ENCODE data around the gene PPM1D. TPM values are rescaled to one million over a fixed set of nuclear protein-coding genes. Genes with fewer than 3 reads are reported as not detected.
"Not testable (repeated sequence)": the region's sequence is repeated elsewhere in the genome, so short reads cannot be mapped to it uniquely, and the experiment has no call there.

PPM1D gene
- total RNA-seq (2012; rRNA removed): 6.1 and 7.6 TPM in 2 replicates

GRCh38 chr17:60599620-60600489, at the start of gene PPM1D:
TSS of gene PPM1D (plus strand) at chr17:60600193. CDS start at chr17:60600415, 222 bp downstream.
- H3K4me2 ChIP-seq (ENCODE audit: low read length): peak within 1 kb of the TSS; percentile 89
- no peaks in the 10 kb centered on the region for H3K9me3 ChIP-seq (replicated peaks; ENCODE audit: low read length)
- no peaks in the 10 kb centered on the region for H3K27me3 ChIP-seq (ENCODE audit: control insufficient read depth, insufficient read depth, low read length)
- peak within 1 kb of the TSS; percentile 91 for H3K4me3 ChIP-seq (ENCODE audit: low read length)
- H3K36me3 ChIP-seq (ENCODE audit: insufficient read depth, low read length): no peaks in the 10 kb centered on the region
- H3K4me1 ChIP-seq (ENCODE audit: control insufficient read depth, insufficient read depth, low read length): peaks cover 17% of the 10 kb centered on the region
- peak within 1 kb of the TSS; percentile 87 for H3K9ac ChIP-seq (ENCODE audit: low read depth, low read length)

GRCh38 chr17:60552255-60552654, 47.7 kb upstream of the PPM1D start:
- not testable (repeated sequence) for H3K4me3 ChIP-seq (ENCODE audit: low read length); H3K9ac ChIP-seq (ENCODE audit: low read depth, low read length); H3K4me2 ChIP-seq (ENCODE audit: low read length); H3K36me3 ChIP-seq (ENCODE audit: insufficient read depth, low read length); H3K4me1 ChIP-seq (ENCODE audit: control insufficient read depth, insufficient read depth, low read length); H3K9me3 ChIP-seq (replicated peaks; ENCODE audit: low read length); H3K27me3 ChIP-seq (ENCODE audit: control insufficient read depth, insufficient read depth, low read length)

GRCh38 chr17:60554377-60554788, 45.6 kb upstream of the PPM1D start:
- Histone ChIP-seq H3K4me1 (ENCODE audit: control insufficient read depth, insufficient read depth, low read length) (no peaks in the 10 kb centered on the region), H3K9ac (ENCODE audit: low read depth, low read length) (no peak overlapping the region), H3K4me3 (ENCODE audit: low read length) (no peak overlapping the region), H3K9me3 (replicated peaks; ENCODE audit: low read length) (no peaks in the 10 kb centered on the region), H3K36me3 (ENCODE audit: insufficient read depth, low read length) (no peaks in the 10 kb centered on the region), H3K27me3 (ENCODE audit: control insufficient read depth, insufficient read depth, low read length) (no peaks in the 10 kb centered on the region), H3K4me2 (ENCODE audit: low read length) (no peak overlapping the region)

- H3K4me1 ChIP-seq (ENCODE audit: control insufficient read depth, insufficient read depth, low read length): no peaks in the 10 kb centered on the region
- H3K27me3 ChIP-seq (ENCODE audit: control insufficient read depth, insufficient read depth, low read length): no peaks in the 10 kb centered on the region
- H3K9ac ChIP-seq (ENCODE audit: low read depth, low read length): no peak overlapping the region
- no peak overlapping the region for H3K4me3 ChIP-seq (ENCODE audit: low read length)
- H3K9me3 ChIP-seq (replicated peaks; ENCODE audit: low read length): no peaks in the 10 kb centered on the region
- no peak overlapping the region for H3K4me2 ChIP-seq (ENCODE audit: low read length)
- H3K36me3 ChIP-seq (ENCODE audit: insufficient read depth, low read length): no peaks in the 10 kb centered on the region
These were observed 44.2 kb upstream of the PPM1D start for GRCh38 chr17:60555786-60556185.

GRCh38 chr17:60557805-60558204, 42.2 kb upstream of the PPM1D start:
- no peaks in the 10 kb centered on the region for H3K27me3 ChIP-seq (ENCODE audit: control insufficient read depth, insufficient read depth, low read length)
- no peaks in the 10 kb centered on the region for H3K9me3 ChIP-seq (replicated peaks; ENCODE audit: low read length)
- no peak overlapping the region for H3K9ac ChIP-seq (ENCODE audit: low read depth, low read length)
- no peak overlapping the region for H3K4me3 ChIP-seq (ENCODE audit: low read length)
- H3K4me1 ChIP-seq (ENCODE audit: control insufficient read depth, insufficient read depth, low read length): no peaks in the 10 kb centered on the region
- no peak overlapping the region for H3K4me2 ChIP-seq (ENCODE audit: low read length)
- H3K36me3 ChIP-seq (ENCODE audit: insufficient read depth, low read length): no peaks in the 10 kb centered on the region

GRCh38 chr17:60559659-60559994, 40.4 kb upstream of the PPM1D start:
- Histone ChIP-seq H3K9me3 (replicated peaks; ENCODE audit: low read length) (no peaks in the 10 kb centered on the region), H3K4me1 (ENCODE audit: control insufficient read depth, insufficient read depth, low read length) (no peaks in the 10 kb centered on the region), H3K36me3 (ENCODE audit: insufficient read depth, low read length) (no peaks in the 10 kb centered on the region), H3K4me3 (ENCODE audit: low read length) (no peak overlapping the region), H3K9ac (ENCODE audit: low read depth, low read length) (no peak overlapping the region), H3K27me3 (ENCODE audit: control insufficient read depth, insufficient read depth, low read length) (no peaks in the 10 kb centered on the region), H3K4me2 (ENCODE audit: low read length) (no peak overlapping the region)

GRCh38 chr17:60559995-60560859, 39.8 kb upstream of the PPM1D start:
- Histone ChIP-seq H3K9me3 (replicated peaks; ENCODE audit: low read length) (no peaks in the 10 kb centered on the region), H3K9ac (ENCODE audit: low read depth, low read length) (no peak overlapping the region), H3K4me2 (ENCODE audit: low read length) (no peak overlapping the region), H3K4me1 (ENCODE audit: control insufficient read depth, insufficient read depth, low read length) (no peaks in the 10 kb centered on the region), H3K4me3 (ENCODE audit: low read length) (no peak overlapping the region), H3K27me3 (ENCODE audit: control insufficient read depth, insufficient read depth, low read length) (no peaks in the 10 kb centered on the region), H3K36me3 (ENCODE audit: insufficient read depth, low read length) (no peaks in the 10 kb centered on the region)

- Histone ChIP-seq H3K4me3 (ENCODE audit: low read length) (no peak overlapping the region), H3K36me3 (ENCODE audit: insufficient read depth, low read length) (no peaks in the 10 kb centered on the region), H3K9me3 (replicated peaks; ENCODE audit: low read length) (no peaks in the 10 kb centered on the region), H3K4me2 (ENCODE audit: low read length) (no peak overlapping the region), H3K27me3 (ENCODE audit: control insufficient read depth, insufficient read depth, low read length) (no peaks in the 10 kb centered on the region), H3K4me1 (ENCODE audit: control insufficient read depth, insufficient read depth, low read length) (no peaks in the 10 kb centered on the region), H3K9ac (ENCODE audit: low read depth, low read length) (no peak overlapping the region)
These were observed 39.1 kb upstream of the PPM1D start for GRCh38 chr17:60560860-60561257.

GRCh38 chr17:60562421-60562820, 37.6 kb upstream of the PPM1D start:
- no peaks in the 10 kb centered on the region for H3K36me3 ChIP-seq (ENCODE audit: insufficient read depth, low read length)
- H3K9me3 ChIP-seq (replicated peaks; ENCODE audit: low read length): no peaks in the 10 kb centered on the region
- H3K9ac ChIP-seq (ENCODE audit: low read depth, low read length): no peak overlapping the region
- H3K27me3 ChIP-seq (ENCODE audit: control insufficient read depth, insufficient read depth, low read length): no peaks in the 10 kb centered on the region
- H3K4me3 ChIP-seq (ENCODE audit: low read length): no peak overlapping the region
- no peaks in the 10 kb centered on the region for H3K4me1 ChIP-seq (ENCODE audit: control insufficient read depth, insufficient read depth, low read length)
- H3K4me2 ChIP-seq (ENCODE audit: low read length): no peak overlapping the region

GRCh38 chr17:60563743-60564142, 36.2 kb upstream of the PPM1D start:
- Histone ChIP-seq H3K4me2 (ENCODE audit: low read length) (no peak overlapping the region), H3K27me3 (ENCODE audit: control insufficient read depth, insufficient read depth, low read length) (no peaks in the 10 kb centered on the region), H3K9ac (ENCODE audit: low read depth, low read length) (no peak overlapping the region), H3K4me3 (ENCODE audit: low read length) (no peak overlapping the region), H3K9me3 (replicated peaks; ENCODE audit: low read length) (no peaks in the 10 kb centered on the region), H3K4me1 (ENCODE audit: control insufficient read depth, insufficient read depth, low read length) (no peaks in the 10 kb centered on the region), H3K36me3 (ENCODE audit: insufficient read depth, low read length) (no peaks in the 10 kb centered on the region)

GRCh38 chr17:60565233-60565632, 34.8 kb upstream of the PPM1D start:
- Histone ChIP-seq H3K4me3 (ENCODE audit: low read length) (no peak overlapping the region), H3K36me3 (ENCODE audit: insufficient read depth, low read length) (no peaks in the 10 kb centered on the region), H3K27me3 (ENCODE audit: control insufficient read depth, insufficient read depth, low read length) (no peaks in the 10 kb centered on the region), H3K4me2 (ENCODE audit: low read length) (no peak overlapping the region), H3K4me1 (ENCODE audit: control insufficient read depth, insufficient read depth, low read length) (no peaks in the 10 kb centered on the region), H3K9ac (ENCODE audit: low read depth, low read length) (no peak overlapping the region), H3K9me3 (replicated peaks; ENCODE audit: low read length) (no peaks in the 10 kb centered on the region)
